GM18508 (cell line): Measurements from ENCODE around the gene NRXN3.

Experiments
- ATAC-seq: cut with Tn5 transposase; IDR thresholded peaks from one replicate; pipeline ENCODE4 v1.9.1; 2021; ENCODE audit warnings: moderate number of reproducible peaks; ENCODE audit not compliant: insufficient read depth, unreplicated experiment

NRXN3 gene

GRCh38 chr14:79568594-79568993 lies 1398.4 kb downstream of the NRXN3 start:
- ATAC-seq = no peak

- no peak for ATAC-seq
Observed at GRCh38 chr14:79569072-79569471, 1398.9 kb downstream of the NRXN3 start.

GRCh38 chr14:79570648-79571047 lies 1400.5 kb downstream of the NRXN3 start:
- ATAC-seq = no peak

- no peak for ATAC-seq
Observed at GRCh38 chr14:79571366-79571765, 1401.2 kb downstream of the NRXN3 start.

GRCh38 chr14:79573486-79573885 lies 1403.3 kb downstream of the NRXN3 start:
- ATAC-seq = no peak

- no peak for ATAC-seq
Observed at GRCh38 chr14:79575032-79575431, 1404.9 kb downstream of the NRXN3 start.

- ATAC-seq = no peak
Observed at GRCh38 chr14:79576424-79576823, 1406.3 kb downstream of the NRXN3 start.

- ATAC-seq = no peak
Observed at GRCh38 chr14:79578470-79578869, 1408.3 kb downstream of the NRXN3 start.

- no peak for ATAC-seq
Observed at GRCh38 chr14:79580414-79580813, 1410.2 kb downstream of the NRXN3 start.

GRCh38 chr14:79580906-79581305 lies 1410.7 kb downstream of the NRXN3 start:
- ATAC-seq = no peak

- ATAC-seq = no peak
Observed at GRCh38 chr14:79581912-79582576, 1411.9 kb downstream of the NRXN3 start.

- ATAC-seq = no peak
Observed at GRCh38 chr14:79583738-79584408, 1413.7 kb downstream of the NRXN3 start.

GRCh38 chr14:79584679-79585078 lies 1414.5 kb downstream of the NRXN3 start:
- ATAC-seq = no peak

- no peak for ATAC-seq
Observed at GRCh38 chr14:79585845-79586244, 1415.7 kb downstream of the NRXN3 start.

- ATAC-seq = no peak
Observed at GRCh38 chr14:79586416-79586815, 1416.2 kb downstream of the NRXN3 start.

- ATAC-seq = no peak
Observed at GRCh38 chr14:79586989-79587598, 1416.9 kb downstream of the NRXN3 start.

GRCh38 chr14:79587875-79588274 lies 1417.7 kb downstream of the NRXN3 start:
- no peak for ATAC-seq

GRCh38 chr14:79588398-79588797 lies 1418.2 kb downstream of the NRXN3 start:
- ATAC-seq = no peak

- no peak for ATAC-seq
Observed at GRCh38 chr14:79596551-79596950, 1426.4 kb downstream of the NRXN3 start.

GRCh38 chr14:79597566-79597965 lies 1427.4 kb downstream of the NRXN3 start:
- ATAC-seq = no peak

- no peak for ATAC-seq
Observed at GRCh38 chr14:79598339-79598738, 1428.2 kb downstream of the NRXN3 start.

- ATAC-seq = no peak
Observed at GRCh38 chr14:79599239-79599638, 1429.1 kb downstream of the NRXN3 start.
